ENCODE data around the gene GEN1.

GRCh38 chr2:17759805-17760204 is 5.9 kb downstream of the GEN1 start:
- TF ChIP-seq, protein P1, sequence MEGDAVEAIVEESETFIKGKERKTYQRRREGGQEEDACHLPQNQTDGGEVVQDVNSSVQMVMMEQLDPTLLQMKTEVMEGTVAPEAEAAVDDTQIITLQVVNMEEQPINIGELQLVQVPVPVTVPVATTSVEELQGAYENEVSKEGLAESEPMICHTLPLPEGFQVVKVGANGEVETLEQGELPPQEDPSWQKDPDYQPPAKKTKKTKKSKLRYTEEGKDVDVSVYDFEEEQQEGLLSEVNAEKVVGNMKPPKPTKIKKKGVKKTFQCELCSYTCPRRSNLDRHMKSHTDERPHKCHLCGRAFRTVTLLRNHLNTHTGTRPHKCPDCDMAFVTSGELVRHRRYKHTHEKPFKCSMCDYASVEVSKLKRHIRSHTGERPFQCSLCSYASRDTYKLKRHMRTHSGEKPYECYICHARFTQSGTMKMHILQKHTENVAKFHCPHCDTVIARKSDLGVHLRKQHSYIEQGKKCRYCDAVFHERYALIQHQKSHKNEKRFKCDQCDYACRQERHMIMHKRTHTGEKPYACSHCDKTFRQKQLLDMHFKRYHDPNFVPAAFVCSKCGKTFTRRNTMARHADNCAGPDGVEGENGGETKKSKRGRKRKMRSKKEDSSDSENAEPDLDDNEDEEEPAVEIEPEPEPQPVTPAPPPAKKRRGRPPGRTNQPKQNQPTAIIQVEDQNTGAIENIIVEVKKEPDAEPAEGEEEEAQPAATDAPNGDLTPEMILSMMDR (CRISPR knock-in tag; IDR thresholded peaks at IDR 0.05) = no peak
- TF ChIP-seq TMF1 (CRISPR knock-in tag; IDR thresholded peaks at IDR 0.05; ENCODE audit: low read depth) (no peak), JUND (CRISPR knock-in tag; IDR thresholded peaks at IDR 0.05) (no peak), JUN (CRISPR knock-in tag; IDR thresholded peaks at IDR 0.05) (no peak), POLR2AphosphoS5 (IDR thresholded peaks at IDR 0.05; ENCODE audit: low read depth, low read length) (no peak), ZNF282 (IDR thresholded peaks at IDR 0.05; ENCODE audit: partially characterized antibody) (no peak), ZNF841 (CRISPR knock-in tag; IDR thresholded peaks at IDR 0.05; ENCODE audit: borderline replicate concordance) (no peak), EZH2 (conservative IDR thresholded peaks at IDR 0.05; ENCODE audit: low read depth, low read length) (no peak), YY1 (IDR thresholded peaks at IDR 0.05; ENCODE audit: insufficient read depth, insufficient replicate concordance, low read depth, low read length) (no peak)
- TF ChIP-seq, protein P2, sequence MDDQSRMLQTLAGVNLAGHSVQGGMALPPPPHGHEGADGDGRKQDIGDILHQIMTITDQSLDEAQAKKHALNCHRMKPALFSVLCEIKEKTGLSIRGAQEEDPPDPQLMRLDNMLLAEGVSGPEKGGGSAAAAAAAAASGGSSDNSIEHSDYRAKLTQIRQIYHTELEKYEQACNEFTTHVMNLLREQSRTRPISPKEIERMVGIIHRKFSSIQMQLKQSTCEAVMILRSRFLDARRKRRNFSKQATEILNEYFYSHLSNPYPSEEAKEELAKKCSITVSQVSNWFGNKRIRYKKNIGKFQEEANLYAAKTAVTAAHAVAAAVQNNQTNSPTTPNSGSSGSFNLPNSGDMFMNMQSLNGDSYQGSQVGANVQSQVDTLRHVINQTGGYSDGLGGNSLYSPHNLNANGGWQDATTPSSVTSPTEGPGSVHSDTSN (CRISPR knock-in tag; IDR thresholded peaks at IDR 0.05; ENCODE audit: borderline replicate concordance) = no peak

Measured in HepG2 (cell line).